Nephron (organoid): Measurements from ENCODE around the gene PDE1A.

Experiments used
- H3K27ac Mint-ChIP-seq, 3 experiments: 2 replicates each; pipeline ENCODE4 v1.8.0; 2020; ENCODE audit warnings: mixed read lengths in 3 of 3, mild to moderate bottlenecking in 2 of 3, moderate library complexity in 1 of 3
- H3K27me3 Mint-ChIP-seq: 2 replicates; pipeline ENCODE4 v1.8.0; 2021; ENCODE audit warnings: low read depth, mild to moderate bottlenecking, moderate library complexity, mixed read lengths
- H3K36me3 Mint-ChIP-seq: 2 replicates; pipeline ENCODE4 v1.8.0; 2020; ENCODE audit warnings: low read depth, mixed read lengths
- H3K4me1 Mint-ChIP-seq: 2 replicates; pipeline ENCODE4 v1.8.0; 2020; ENCODE audit warnings: mixed read lengths
- H3K4me3 Mint-ChIP-seq, 3 experiments: 2 replicates each; pipeline ENCODE4 v1.8.0; 2020; ENCODE audit warnings: mild to moderate bottlenecking in 3 of 3, mixed read lengths in 3 of 3, moderate library complexity in 2 of 3
- H3K9me3 Mint-ChIP-seq: 2 replicates; pipeline ENCODE4 v1.8.0; 2020; ENCODE audit warnings: mixed read lengths
- TF ChIP-seq, protein P1 (sequence below), 3 experiments: fragments of 200-600 bp; sonication (generic); IDR thresholded peaks; one replicate each; pipeline ENCODE4 v1.5.0; 2021; ENCODE audit warnings: antibody characterized with exemption in 3 of 3; ENCODE audit not compliant: unreplicated experiment in 3 of 3

PDE1A gene

DNA sequence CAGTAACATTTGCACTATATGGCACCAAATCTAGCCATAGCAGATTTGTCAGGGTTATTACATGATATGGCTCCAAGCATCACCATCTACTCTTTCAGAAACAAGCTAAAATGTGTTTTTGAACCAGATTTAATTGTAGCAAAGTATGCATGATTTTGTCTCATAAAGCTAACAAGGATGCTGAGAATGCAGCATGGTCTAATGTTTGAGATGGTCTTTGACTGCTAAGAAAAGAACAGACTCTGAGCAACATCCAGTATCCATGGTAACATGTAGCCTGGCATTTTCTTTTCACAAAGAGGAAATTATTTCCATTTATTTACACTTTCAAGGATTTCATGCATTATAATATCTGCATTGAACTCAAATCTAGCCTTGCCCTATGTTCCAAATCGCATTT is 206.5 kb downstream of the PDE1A start:
- H3K4me1 Mint-ChIP-seq = no peaks in the 10 kb centered on the region
- no peaks in the 10 kb centered on the region for H3K27me3 Mint-ChIP-seq
- H3K4me3 Mint-ChIP-seq = no peak overlapping the region
- H3K36me3 Mint-ChIP-seq = no peaks in the 10 kb centered on the region
- H3K27ac Mint-ChIP-seq = no peak overlapping the region
- TF ChIP-seq, protein P1, sequence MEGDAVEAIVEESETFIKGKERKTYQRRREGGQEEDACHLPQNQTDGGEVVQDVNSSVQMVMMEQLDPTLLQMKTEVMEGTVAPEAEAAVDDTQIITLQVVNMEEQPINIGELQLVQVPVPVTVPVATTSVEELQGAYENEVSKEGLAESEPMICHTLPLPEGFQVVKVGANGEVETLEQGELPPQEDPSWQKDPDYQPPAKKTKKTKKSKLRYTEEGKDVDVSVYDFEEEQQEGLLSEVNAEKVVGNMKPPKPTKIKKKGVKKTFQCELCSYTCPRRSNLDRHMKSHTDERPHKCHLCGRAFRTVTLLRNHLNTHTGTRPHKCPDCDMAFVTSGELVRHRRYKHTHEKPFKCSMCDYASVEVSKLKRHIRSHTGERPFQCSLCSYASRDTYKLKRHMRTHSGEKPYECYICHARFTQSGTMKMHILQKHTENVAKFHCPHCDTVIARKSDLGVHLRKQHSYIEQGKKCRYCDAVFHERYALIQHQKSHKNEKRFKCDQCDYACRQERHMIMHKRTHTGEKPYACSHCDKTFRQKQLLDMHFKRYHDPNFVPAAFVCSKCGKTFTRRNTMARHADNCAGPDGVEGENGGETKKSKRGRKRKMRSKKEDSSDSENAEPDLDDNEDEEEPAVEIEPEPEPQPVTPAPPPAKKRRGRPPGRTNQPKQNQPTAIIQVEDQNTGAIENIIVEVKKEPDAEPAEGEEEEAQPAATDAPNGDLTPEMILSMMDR (IDR thresholded peaks at IDR 0.05; ENCODE audit: unreplicated experiment in 3 of 3) = no peak
- no peaks in the 10 kb centered on the region for H3K9me3 Mint-ChIP-seq

DNA sequence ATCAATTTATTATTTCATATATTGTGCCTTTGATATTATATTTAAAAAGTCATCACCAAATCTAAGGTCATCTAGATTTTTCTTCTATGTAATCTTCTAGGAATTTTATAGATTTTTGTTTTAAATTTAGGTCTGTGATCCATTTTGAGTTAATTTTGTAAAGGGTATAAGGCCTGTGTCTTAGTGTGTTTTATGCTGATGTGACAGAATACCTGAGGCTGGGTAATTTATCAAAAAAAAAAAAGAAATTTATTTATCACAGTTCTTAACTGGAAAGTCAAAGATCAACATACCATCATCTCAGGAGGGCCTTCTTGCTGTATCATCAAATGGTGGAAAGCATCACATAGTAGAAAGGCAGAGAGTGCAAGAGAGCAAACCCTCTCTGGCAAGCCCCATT is 216.2 kb downstream of the PDE1A start:
- Mint-ChIP-seq H3K27me3 (peaks cover 6% of the 10 kb centered on the region), H3K9me3 (peaks cover 4% of the 10 kb centered on the region), H3K4me1 (no peaks in the 10 kb centered on the region), H3K27ac (no peak overlapping the region), H3K4me3 (no peak overlapping the region), H3K36me3 (no peaks in the 10 kb centered on the region)
- TF ChIP-seq, protein P1 (IDR thresholded peaks at IDR 0.05; ENCODE audit: unreplicated experiment in 3 of 3) = no peak

DNA sequence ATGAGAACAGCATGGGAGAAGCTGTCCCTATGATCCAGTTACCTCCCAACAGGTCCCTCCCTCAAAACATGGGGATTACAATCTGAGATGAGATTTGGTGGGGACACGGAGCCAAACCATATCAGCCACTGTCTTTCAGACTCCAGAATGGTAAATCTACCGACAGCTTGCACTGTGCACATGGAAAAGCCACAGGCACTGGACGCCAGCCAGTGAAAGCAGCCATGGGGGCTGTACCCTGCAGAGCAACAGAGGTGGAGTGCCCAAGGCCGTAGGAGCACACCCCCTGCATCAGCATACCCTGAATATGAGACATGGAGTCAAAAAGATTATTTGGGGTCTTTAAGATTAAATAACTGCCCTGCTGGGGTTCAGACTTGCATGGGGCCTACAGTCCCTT is 218.4 kb downstream of the PDE1A start:
- TF ChIP-seq, protein P1 (IDR thresholded peaks at IDR 0.05; ENCODE audit: unreplicated experiment in 3 of 3) = no peak
- peaks cover 6% of the 10 kb centered on the region for H3K27me3 Mint-ChIP-seq
- no peak overlapping the region for H3K27ac Mint-ChIP-seq
- peaks cover 4% of the 10 kb centered on the region for H3K9me3 Mint-ChIP-seq
- H3K36me3 Mint-ChIP-seq = no peaks in the 10 kb centered on the region
- no peak overlapping the region for H3K4me3 Mint-ChIP-seq
- H3K4me1 Mint-ChIP-seq = no peaks in the 10 kb centered on the region

DNA sequence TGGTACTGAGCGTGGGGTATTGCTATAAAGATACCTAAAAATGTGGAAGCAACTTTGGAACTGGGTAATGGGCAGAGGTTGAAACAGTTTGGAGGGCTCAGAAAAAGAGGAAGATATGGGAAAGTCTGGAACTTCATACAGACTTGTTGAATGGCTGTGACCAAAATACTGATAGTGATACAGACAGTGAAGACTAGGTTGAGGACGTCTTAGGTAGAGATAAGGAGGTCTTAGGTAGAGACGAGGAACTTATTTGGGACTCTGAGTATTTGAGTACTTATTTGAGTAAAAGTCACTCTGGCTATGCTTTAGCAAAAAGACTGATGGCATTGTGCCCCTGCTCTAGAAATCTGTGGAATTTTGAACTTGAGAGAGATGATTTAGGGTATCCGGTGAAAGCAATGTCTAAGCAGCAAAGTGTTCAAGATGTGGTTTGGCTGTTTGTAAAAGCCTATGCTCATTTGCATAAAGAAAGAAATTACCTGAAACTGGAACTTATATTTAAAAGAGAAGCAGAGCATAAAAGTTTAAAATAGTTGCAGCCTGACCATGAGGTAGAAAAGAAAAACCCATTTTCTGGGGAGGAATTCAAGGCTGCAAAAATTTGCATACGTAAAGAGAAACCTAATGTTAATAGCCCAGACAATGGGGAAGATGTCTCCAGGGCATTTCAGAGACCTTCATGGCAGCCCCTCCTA is 219.6 kb downstream of the PDE1A start:
- H3K27ac Mint-ChIP-seq = no peak overlapping the region
- H3K4me1 Mint-ChIP-seq = no peaks in the 10 kb centered on the region

DNA sequence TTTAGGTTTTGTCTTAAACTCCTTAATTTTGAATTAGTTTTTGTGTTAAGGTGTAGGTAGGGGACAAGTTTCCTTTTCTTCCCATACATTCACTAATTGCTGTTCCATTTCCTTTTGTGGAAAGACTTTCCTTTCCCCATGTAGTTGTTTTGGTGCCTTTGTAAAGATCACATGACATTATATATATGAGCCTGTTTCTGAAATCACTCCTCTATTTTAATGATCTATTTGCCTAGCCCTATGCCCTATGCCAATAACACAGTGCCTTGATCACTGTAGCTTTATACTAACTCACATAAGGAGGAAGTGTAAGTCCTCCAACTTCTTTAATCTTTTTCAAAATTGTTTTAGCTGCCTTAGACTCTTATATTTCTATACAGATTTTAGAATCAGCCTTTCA is 229.3 kb downstream of the PDE1A start:
- Mint-ChIP-seq H3K9me3 (no peaks in the 10 kb centered on the region), H3K4me3 (no peak overlapping the region), H3K4me1 (no peaks in the 10 kb centered on the region), H3K27ac (no peak overlapping the region), H3K36me3 (no peaks in the 10 kb centered on the region), H3K27me3 (no peaks in the 10 kb centered on the region)
- TF ChIP-seq, protein P1 (IDR thresholded peaks at IDR 0.05; ENCODE audit: unreplicated experiment in 3 of 3) = no peak

More for the DNA sequence above, 219.6 kb downstream of the PDE1A start:
- Mint-ChIP-seq H3K4me3 (no peak overlapping the region), H3K27me3 (peaks cover 6% of the 10 kb centered on the region), H3K9me3 (peaks cover 3% of the 10 kb centered on the region), H3K36me3 (no peaks in the 10 kb centered on the region)
- TF ChIP-seq, protein P1 (IDR thresholded peaks at IDR 0.05; ENCODE audit: unreplicated experiment in 3 of 3) = no peak

DNA sequence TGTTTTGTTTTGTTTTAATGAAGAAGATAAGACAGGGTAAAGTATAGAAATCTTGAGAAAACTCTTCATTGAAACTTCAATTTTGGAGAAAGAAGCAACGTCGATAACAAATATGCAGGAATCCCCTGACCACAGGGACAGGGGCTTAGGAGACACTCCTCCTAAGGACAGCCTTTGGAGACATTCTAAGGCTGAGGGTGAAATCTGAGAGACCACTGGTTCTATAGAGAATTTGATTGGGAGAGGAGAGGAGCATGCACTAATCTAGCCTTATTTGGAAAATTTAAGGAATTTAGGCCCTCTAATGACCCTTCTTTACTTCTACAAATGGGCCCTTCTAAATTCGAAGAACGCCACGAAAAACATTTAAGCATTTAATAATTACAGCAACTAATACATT is 233.5 kb downstream of the PDE1A start:
- no peak overlapping the region for H3K4me3 Mint-ChIP-seq
- no peaks in the 10 kb centered on the region for H3K9me3 Mint-ChIP-seq

More for the DNA sequence above, 233.5 kb downstream of the PDE1A start:
- Mint-ChIP-seq H3K27ac (no peak overlapping the region), H3K4me1 (no peaks in the 10 kb centered on the region), H3K27me3 (no peaks in the 10 kb centered on the region), H3K36me3 (no peaks in the 10 kb centered on the region)
- TF ChIP-seq, protein P1 (IDR thresholded peaks at IDR 0.05; ENCODE audit: unreplicated experiment in 3 of 3) = no peak
